HAP-1 (cell line): ENCODE data around the gene TAF1.
"Not testable (repeated sequence)": the region's sequence is repeated elsewhere in the genome, so short reads cannot be mapped to it uniquely, and the experiment has no call there.

Source experiments
- DNase-seq, 2 experiments: peaks; one replicate each; pipeline ENCODE4 v3.0.0-alpha.2; 2016 to 2020; ENCODE audit warnings: low spot score in 2 of 2
- H3K27me3 ChIP-seq: fragments of 250-450 bp; sonication (Bioruptor Pico); 2 replicates; pipeline ENCODE4 v1.5.1; 2020; ENCODE audit warnings: low read depth, mild to moderate bottlenecking, moderate library complexity
- H3K36me3 ChIP-seq: fragments of 250-450 bp; sonication (Bioruptor Pico); replicated peaks from 2 replicates; pipeline ENCODE4 v1.5.1; 2020; ENCODE audit warnings: mild to moderate bottlenecking
- H3K4me1 ChIP-seq: fragments of 250-450 bp; sonication (Bioruptor Pico); 2 replicates; pipeline ENCODE4 v1.5.1; 2020; ENCODE audit warnings: mild to moderate bottlenecking
- H3K4me3 ChIP-seq: fragments of 250-450 bp; sonication (Bioruptor Pico); 2 replicates; pipeline ENCODE4 v1.5.1; 2020; ENCODE audit warnings: mild to moderate bottlenecking, moderate library complexity
- H3K9me3 ChIP-seq: fragments of 250-450 bp; sonication (Bioruptor Pico); 2 replicates; pipeline ENCODE4 v1.5.1; 2020; ENCODE audit warnings: mild to moderate bottlenecking, moderate library complexity
- in situ Hi-C: fragments of 300-500 bp; cut with MboI; formaldehyde crosslinking; loops from 3 replicates; pipeline ENCODE4 v1.14.3; 2020; ENCODE audit warnings: low sequenced_read_pairs, inconsistent platforms, mixed read lengths

The TAF1 gene

DNA sequence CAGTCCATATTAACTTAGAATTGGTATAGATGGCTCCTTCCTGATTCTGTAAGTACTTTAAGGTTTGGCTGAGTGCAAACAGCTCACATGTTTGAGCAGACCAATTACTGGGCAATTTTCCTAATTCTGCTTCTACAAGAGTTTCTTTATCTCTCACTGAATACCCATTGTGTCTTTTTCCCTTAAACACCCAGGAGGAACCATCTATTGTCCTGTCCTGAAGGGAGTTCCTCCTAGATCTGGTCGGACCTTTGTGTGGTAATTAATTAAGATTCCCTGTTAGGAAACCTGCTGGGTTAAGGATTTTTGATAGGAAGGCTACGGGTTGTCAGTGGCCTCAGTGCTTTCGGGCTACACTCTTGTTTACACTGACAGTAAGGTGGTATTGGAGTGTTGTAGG lies 129.8 kb downstream of the TAF1 start:
- DNase-seq, H3K4me3 ChIP-seq, H3K9me3 ChIP-seq, in situ Hi-C loops, H3K4me1 ChIP-seq, H3K27me3 ChIP-seq, H3K36me3 ChIP-seq: not testable (repeated sequence)

DNA sequence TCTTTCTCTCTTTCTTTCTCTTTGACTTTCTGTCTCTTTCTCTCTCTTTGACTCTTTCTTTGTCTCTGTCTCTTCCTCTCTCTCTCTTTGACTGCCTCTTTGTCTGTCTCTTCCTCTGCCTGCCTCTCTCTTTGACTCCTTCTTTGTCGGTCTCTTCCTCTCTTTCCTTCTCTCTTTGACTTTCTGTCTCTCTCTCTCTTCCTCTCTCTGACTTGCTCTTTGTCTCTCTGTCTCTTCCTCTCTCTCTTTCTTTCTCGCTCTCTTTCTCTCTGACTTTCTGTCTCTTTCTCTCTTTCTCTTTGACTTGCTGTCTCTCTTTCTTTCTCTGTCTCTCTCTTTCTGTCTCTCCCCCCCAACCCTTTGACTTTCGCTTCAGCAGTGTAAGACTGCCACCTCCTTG lies 130.3 kb downstream of the TAF1 start:
- no peak overlapping the region for H3K4me3 ChIP-seq
- DNase-seq, result no peak
- no peaks in the 10 kb centered on the region for H3K36me3 ChIP-seq
- no peaks in the 10 kb centered on the region for H3K9me3 ChIP-seq
- no peaks in the 10 kb centered on the region for H3K27me3 ChIP-seq
- H3K4me1 ChIP-seq, result no peaks in the 10 kb centered on the region
- in situ Hi-C loops, result no loop called here

DNA sequence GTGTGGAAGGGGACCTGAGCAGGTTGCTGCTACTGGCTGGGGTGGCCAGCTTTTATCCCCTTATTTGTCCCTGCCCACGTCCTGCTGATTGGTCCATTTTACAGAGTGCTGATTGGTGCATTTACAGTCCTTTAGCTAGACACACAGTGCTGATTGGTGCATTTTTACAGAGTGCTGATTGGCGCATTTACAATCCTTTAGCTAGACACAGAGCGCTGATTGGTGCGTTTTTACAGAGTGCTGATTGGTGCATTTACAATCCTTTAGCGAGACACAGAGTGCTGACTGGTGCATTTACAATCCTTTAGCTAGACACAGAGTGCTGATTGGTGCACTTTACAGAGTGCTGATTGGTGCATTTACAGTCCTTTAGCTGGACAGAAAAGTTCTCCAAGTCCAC lies 135.9 kb downstream of the TAF1 start:
- H3K9me3 ChIP-seq, DNase-seq, H3K4me1 ChIP-seq, H3K36me3 ChIP-seq, H3K4me3 ChIP-seq, H3K27me3 ChIP-seq, in situ Hi-C loops: not testable (repeated sequence)

DNA sequence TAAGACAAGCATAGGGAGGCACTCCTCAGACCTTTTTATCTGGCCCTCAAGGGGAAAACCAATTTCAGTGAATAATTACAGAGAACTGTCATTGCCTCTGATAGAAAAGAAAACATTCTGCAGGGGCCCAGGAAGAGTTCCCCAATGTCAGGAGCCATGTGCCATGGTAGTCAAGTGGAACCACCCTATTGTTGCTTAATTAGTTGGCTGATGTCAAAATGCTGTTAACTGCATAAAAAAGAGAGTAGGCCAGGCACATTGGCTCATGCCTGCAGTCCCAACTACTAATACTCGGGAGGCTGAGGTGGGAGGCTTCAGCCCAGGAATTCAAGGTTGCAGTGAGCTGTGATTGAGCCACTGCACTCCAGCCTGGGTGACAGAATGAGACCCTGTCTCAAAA lies 138.2 kb downstream of the TAF1 start:
- in situ Hi-C loops, result no loop called here
- H3K9me3 ChIP-seq, result no peaks in the 10 kb centered on the region

DNA sequence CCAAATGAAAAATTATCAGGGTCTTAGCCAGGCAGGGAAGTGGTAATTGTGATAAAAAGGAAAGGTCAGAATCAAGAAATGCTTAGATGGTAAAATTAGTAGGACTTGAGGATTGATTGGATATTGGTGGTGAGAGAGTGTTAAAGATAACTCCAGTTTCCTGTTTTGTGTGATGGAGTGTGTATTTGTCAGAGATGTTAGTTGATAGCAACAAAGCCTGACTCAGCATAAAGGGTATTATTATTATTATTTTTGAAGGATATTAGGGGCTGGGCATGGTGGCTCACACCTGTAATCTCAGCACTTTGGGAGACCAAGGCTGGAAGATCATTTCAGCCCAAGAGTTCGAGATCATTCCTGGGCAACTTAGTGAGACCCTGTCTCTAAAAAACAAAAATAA lies 143.1 kb downstream of the TAF1 start:
- Histone ChIP-seq H3K4me3 (no peak overlapping the region), H3K36me3 (no peaks in the 10 kb centered on the region), H3K27me3 (no peaks in the 10 kb centered on the region), H3K4me1 (no peaks in the 10 kb centered on the region), H3K9me3 (no peaks in the 10 kb centered on the region)
- no peak for DNase-seq
- in situ Hi-C loops, result no loop called here

More for the DNA sequence above, 138.2 kb downstream of the TAF1 start:
- Histone ChIP-seq H3K36me3 (no peaks in the 10 kb centered on the region), H3K4me1 (no peaks in the 10 kb centered on the region), H3K27me3 (no peaks in the 10 kb centered on the region), H3K4me3 (no peak overlapping the region)
- DNase-seq, result no peak

DNA sequence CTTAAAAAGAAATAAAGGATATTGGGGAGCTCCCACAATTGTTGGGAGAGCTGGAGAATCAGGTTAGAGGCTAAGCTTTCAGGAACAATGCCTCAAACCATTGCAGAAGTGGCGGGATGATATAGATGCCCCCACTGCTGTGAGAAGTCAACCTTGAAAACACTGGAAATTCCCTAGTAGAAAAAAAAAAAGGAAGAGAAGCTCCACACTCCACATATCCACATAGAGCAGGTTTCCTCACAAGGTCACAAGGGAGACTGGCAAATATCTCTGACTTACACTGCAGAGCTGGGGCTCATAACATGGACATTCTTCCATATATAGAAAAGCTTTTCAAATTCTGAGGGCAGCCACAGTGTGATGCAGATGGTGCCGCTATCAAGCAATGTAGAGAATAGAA lies 144.0 kb downstream of the TAF1 start:
- H3K9me3 ChIP-seq, result no peaks in the 10 kb centered on the region
- no peaks in the 10 kb centered on the region for H3K36me3 ChIP-seq
- no peak for DNase-seq
- in situ Hi-C loops, result no loop called here
- H3K27me3 ChIP-seq, result no peaks in the 10 kb centered on the region
- H3K4me3 ChIP-seq, result no peak overlapping the region
- H3K4me1 ChIP-seq, result no peaks in the 10 kb centered on the region

DNA sequence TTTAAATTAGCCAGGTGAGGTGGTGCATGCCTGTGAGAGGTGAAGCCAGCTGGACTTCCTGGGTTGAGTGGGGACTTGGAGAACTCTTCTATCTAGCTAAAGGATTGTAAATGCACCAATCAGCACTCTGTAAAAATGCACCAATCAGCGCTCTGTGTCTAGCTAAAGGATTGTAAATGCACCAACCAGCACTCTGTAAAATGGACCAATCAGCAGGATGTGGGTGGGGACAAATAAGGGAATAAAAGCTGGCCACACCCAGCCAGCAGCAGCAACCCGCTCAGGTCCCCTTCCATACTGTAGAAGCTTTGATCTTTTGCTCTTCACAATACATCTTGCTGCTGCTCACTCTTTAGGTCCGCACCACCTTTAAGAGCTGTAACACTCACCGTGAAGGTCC lies 147.6 kb downstream of the TAF1 start:
- in situ Hi-C loops, H3K36me3 ChIP-seq, H3K9me3 ChIP-seq, H3K27me3 ChIP-seq, DNase-seq, H3K4me1 ChIP-seq, H3K4me3 ChIP-seq: not testable (repeated sequence)

DNA sequence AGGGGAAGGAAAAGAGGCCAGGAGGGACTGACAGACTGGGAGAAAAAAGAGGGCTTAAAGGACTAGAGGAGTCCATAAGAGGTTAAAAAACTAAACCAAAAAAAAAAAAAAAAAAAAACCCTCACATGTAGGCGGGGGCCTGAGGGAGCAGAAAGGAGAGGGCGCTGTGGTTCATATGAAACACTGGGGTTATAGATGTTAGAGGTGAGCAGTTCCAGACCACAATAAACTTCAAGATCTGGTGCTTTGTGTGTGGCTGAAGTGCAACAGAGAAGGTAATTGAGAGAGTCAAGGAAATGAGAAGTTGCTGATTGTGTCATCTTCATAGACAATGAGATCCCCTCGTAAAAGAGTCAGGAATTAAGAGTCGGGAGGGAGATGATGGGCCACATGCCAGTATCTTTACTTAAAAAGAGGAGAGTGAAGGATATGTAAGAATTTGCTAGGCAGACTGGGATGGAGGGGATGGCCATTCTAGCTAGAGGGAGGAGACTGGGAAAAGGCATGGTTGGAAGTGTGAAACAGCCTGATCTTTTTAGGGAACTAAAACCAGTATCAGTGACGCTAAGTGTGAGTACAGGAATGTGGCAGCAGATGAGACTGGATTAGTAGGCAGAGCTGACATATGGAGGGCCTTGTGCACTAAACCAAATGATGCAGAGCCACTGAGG lies 148.3 kb downstream of the TAF1 start:
- in situ Hi-C loops, result no loop called here
- Histone ChIP-seq H3K36me3 (no peaks in the 10 kb centered on the region), H3K9me3 (no peaks in the 10 kb centered on the region), H3K27me3 (no peaks in the 10 kb centered on the region), H3K4me3 (no peak overlapping the region), H3K4me1 (no peaks in the 10 kb centered on the region)
- no peak for DNase-seq

DNA sequence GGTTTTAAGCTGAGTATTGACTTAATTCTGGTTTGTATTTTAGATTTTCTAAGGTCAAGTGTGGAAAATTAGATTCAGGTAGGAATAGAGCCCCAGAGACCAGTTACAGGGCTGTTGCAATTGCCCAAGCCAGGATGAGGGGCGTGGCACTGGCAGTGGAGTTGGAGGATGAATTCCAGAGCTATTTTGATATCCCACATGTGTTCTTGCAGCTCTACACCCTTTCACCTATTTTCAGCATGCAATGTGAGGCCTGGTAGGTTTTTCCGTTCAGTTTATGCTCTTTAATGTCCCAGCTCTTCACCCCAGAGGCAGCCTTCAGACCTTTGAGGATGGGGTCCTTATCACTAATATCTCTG lies 148.9 kb downstream of the TAF1 start:
- H3K36me3 ChIP-seq, result no peaks in the 10 kb centered on the region
- in situ Hi-C loops, result no loop called here
- no peak overlapping the region for H3K4me3 ChIP-seq
- no peak for DNase-seq
- H3K27me3 ChIP-seq, result no peaks in the 10 kb centered on the region
- no peaks in the 10 kb centered on the region for H3K4me1 ChIP-seq
- no peaks in the 10 kb centered on the region for H3K9me3 ChIP-seq
